Retinal pigment epithelial cell (primary cell): ENCODE data around the gene TBC1D9.
A peak's percentile ranks its signal among the peaks of the same experiment; 100 is the strongest.

Source experiments
- DNase-seq: peaks from one replicate; pipeline ENCODE4 v3.0.0-alpha.2; 2010; ENCODE audit warnings: low read depth
- H3K4me3 ChIP-seq: 2 replicates; pipeline ENCODE4 v1.5.1; 2011; ENCODE audit warnings: mild to moderate bottlenecking, low read length, control low read depth, moderate library complexity
- CTCF ChIP-seq: conservative IDR thresholded peaks from 2 replicates; pipeline ENCODE4 v1.5.1; 2011; ENCODE audit warnings: low read depth, low read length, control low read depth, inconsistent platforms

TBC1D9 gene

GRCh38 chr4:140684314-140684713 lies 71.9 kb downstream of the TBC1D9 start:
- no peak overlapping the region for H3K4me3 ChIP-seq
- TF ChIP-seq CTCF, result no peak
- DNase-seq, result peak; percentile 58

GRCh38 chr4:140681201-140681600 lies 75.0 kb downstream of the TBC1D9 start:
- TF ChIP-seq CTCF, result no peak
- H3K4me3 ChIP-seq, result no peak overlapping the region
- DNase-seq, result no peak

GRCh38 chr4:140680686-140681085 lies 75.5 kb downstream of the TBC1D9 start:
- no peak for DNase-seq
- no peak overlapping the region for H3K4me3 ChIP-seq
- no peak for TF ChIP-seq CTCF

GRCh38 chr4:140679576-140679975 lies 76.6 kb downstream of the TBC1D9 start:
- no peak for TF ChIP-seq CTCF
- no peak overlapping the region for H3K4me3 ChIP-seq
- no peak for DNase-seq

GRCh38 chr4:140675599-140676231 lies 80.5 kb downstream of the TBC1D9 start:
- no peak for TF ChIP-seq CTCF
- H3K4me3 ChIP-seq, result no peak overlapping the region
- no peak for DNase-seq

GRCh38 chr4:140673729-140674128 lies 82.5 kb downstream of the TBC1D9 start:
- TF ChIP-seq CTCF, result no peak
- no peak overlapping the region for H3K4me3 ChIP-seq
- no peak for DNase-seq

- no peak overlapping the region for H3K4me3 ChIP-seq
- no peak for DNase-seq
- no peak for TF ChIP-seq CTCF
These were observed 83.8 kb downstream of the TBC1D9 start for GRCh38 chr4:140672416-140672815.
